Femur (tissue), 1 donor: Measurements from ENCODE around the gene SUPT3H.

Experiments
- DNase-seq: peaks from one replicate; pipeline ENCODE4 v3.0.0-alpha.2; 2017

The SUPT3H gene

GRCh38 chr6:44983467-44984365 is 394.0 kb downstream of the SUPT3H start:
- no peak for DNase-seq

DNA sequence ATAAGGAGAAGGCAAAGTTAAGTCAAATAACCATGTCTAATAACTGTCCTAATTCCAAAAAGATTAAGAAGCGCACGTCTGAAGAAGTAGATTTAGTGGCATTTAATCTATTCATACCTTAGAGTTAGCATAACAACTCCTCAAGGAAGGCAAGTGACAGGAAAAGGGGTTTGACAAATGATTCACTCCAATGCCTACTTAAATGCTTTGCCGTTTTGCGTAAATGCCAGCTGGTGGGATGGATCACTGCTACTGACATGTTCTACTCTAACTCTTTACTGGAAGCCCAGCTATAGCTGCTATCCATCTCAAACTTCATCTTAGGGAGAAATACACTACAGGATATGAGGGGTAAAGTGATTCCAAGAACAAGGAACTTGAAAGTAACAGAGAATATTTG is 396.9 kb downstream of the SUPT3H start:
- no peak for DNase-seq

GRCh38 chr6:44976677-44977641 is 400.8 kb downstream of the SUPT3H start:
- no peak for DNase-seq

DNA sequence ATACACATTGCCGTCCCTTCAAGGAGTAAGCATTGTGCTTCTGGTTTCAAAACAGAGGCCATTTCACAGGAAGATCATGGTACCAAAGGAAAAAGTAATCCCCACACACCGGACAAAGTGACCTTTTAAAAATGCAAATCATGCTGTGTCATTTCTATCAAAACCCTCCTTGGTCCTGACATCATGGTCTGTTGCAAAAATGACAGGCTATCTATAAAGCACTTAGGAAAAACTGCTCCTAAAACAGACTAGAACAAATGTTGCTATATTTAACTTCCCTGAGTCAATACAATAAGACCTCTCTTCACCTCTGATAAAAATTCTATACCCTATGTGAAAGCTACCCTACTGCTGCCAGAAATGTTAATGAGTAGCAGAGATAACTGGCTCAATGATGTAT is 403.2 kb downstream of the SUPT3H start:
- DNase-seq = no peak

DNA sequence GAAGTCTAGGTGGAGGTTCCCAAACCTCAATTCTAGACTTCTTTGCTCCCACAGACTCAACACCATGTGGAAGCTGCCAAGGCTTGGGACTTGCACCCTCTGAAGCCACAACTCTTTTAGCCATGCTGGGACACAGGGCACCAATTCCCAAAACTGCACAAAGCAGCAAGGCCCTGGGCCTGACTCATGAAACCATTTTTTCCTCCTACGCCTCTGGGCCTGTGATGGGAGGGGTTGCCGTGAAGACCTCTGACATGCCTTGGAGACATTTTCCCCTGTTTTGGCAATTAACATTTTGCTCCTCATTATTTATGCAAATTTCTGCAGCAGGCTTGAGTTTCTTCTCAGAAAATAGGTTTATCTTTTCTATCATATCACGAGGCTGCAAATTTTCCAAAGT is 405.0 kb downstream of the SUPT3H start:
- DNase-seq = no peak

- DNase-seq = no peak
These were observed 408.1 kb downstream of the SUPT3H start for GRCh38 chr6:44969446-44970185.

DNA sequence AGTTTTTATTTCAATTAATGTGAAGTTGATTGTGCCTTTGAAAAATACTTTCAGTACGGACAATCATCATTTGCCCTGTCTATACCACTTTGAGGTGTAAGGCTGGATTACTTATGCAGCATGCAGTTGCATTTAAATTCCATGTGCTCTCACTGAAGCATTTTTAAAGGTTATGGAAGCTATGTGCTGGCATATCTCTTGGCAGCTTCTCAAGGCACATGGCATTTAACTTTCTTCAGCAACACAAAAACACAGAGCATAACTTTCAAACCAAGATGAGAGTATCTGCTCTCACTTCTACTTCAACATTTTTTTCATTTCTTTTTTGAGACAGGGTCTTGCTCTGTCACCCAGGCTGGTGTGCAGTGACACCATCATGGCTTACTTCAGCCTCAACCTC is 410.3 kb downstream of the SUPT3H start:
- no peak for DNase-seq

GRCh38 chr6:44966449-44967092 is 411.2 kb downstream of the SUPT3H start:
- DNase-seq = no peak

DNA sequence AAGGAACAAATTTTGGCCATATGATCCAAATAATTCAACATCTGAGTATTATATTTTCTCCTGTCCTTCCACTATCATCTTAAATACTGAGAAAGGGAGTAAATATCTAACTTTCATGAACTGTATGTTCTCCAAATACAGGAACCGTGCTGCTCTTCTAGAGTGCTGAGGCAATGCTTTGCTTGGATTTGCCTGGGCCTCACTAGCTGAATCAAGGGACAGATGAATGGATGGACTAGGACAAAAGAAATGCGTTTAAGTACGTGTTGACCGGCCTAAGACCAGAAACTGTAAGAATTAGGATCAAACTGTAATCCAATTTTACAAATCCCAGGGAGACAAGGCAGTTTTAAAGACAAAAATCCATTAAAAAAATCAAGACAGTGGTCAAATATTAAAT is 412.0 kb downstream of the SUPT3H start:
- DNase-seq = no peak

GRCh38 chr6:44960898-44961297 is 416.8 kb downstream of the SUPT3H start:
- no peak for DNase-seq

- DNase-seq = no peak
These were observed 418.1 kb downstream of the SUPT3H start for GRCh38 chr6:44959651-44960050.

DNA sequence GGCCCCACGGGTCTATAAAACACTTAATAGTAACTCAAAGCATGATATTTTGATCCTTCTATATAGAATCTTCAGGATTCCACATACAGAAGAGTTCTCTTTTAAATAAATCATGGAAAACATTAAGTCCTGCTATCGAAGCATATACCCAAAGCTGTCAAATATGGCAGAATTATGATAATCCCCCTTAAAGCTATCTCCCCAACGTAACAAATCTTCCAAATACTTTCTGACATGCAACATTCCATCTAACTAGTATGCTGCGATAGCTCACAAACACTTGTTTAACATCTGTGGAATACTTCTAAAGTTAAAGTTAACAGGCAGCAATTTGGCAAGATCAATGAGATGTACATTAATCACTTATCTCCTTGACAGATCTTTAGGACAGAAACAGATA is 420.6 kb downstream of the SUPT3H start:
- DNase-seq = no peak

DNA sequence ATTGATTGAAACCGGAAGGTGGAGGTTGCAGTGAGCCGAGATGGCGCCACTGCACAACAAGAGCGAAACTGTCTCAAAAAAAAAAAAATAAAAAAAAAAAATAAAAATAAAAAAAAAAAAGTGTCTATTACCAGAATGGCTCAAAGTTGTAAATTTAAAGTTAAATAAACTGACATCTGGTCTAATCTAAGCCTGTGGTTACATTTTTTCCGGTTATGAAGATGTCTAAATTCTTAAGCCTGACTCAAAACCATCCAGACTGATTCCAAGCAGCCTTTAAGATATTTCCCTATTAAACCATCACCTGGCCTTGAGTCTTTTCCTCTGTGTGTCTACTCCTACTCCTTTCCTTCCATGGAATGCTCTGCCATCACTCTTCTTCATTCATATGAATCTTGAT is 421.3 kb downstream of the SUPT3H start:
- DNase-seq = no peak

- no peak for DNase-seq
These were observed 422.6 kb downstream of the SUPT3H start for GRCh38 chr6:44955145-44955544.

DNA sequence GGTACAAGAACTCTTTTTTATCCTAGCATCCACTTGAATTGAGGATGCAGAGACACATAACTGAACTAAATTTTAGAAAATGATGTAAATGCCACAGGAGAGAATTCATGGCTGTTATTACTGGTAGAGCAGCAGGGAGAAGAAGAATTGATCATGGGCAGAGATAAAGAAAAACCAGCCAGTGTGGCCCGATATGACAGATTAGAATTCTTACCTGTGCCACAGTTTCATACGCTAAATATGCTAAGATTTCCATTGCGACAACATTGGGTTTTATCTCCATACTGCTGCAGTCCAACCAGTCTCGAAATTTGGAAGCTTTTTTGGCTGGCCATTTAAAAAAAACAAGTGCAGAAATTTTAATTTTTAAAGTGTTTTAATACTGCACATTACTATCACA is 423.5 kb downstream of the SUPT3H start:
- no peak for DNase-seq

GRCh38 chr6:44951253-44951747 is 426.4 kb downstream of the SUPT3H start:
- no peak for DNase-seq

GRCh38 chr6:44949596-44950201 is 428.0 kb downstream of the SUPT3H start:
- no peak for DNase-seq

DNA sequence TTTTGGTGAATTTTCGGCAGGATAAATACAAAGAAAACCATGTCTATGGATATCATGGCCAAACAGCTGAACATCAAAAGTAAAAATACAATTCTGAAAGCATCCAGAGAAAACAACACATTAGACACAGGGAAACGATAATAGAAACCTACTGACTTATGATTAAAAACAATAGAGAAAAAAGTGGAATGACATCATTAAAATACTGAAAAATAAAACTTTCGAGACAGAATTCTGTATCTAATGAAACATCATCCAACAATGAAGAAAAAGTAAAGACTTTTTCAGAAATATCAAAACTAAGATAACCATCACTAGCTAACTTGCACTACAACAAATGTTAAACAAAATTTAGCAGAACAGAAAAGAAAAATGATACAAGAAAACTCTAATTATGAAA is 434.2 kb downstream of the SUPT3H start:
- no peak for DNase-seq

DNA sequence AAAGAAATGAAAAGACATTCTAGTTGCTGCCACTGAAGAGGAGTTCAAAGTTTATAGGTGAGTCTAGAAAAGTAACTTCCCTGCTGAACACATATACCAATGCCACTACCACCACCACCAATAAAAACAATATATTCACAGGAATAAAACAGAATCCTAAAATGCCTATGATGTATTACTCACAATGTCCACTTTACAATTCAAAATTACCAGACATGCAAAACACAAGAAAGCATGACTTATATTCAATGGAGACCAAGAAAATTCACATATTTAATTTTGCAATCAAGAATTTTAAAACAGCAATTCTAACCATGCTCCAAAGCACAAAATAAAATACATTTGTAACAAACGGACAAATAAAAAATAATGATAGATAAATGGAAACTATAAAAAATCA is 434.9 kb downstream of the SUPT3H start:
- DNase-seq = no peak

- DNase-seq = no peak
These were observed 435.5 kb downstream of the SUPT3H start for GRCh38 chr6:44942201-44942600.

- no peak for DNase-seq
These were observed 437.4 kb downstream of the SUPT3H start for GRCh38 chr6:44940367-44940766.
